Kidney epithelial cell (primary cell): ENCODE results near the gene SHQ1. TPM values are rescaled to one million over a fixed set of nuclear protein-coding genes. Genes with fewer than 3 reads are reported as not detected.
"Not testable (repeated sequence)": the region's sequence is repeated elsewhere in the genome, so short reads cannot be mapped to it uniquely, and the experiment has no call there.

Experiments
- DNase-seq: peaks from one replicate; pipeline ENCODE4 v3.0.0-alpha.2; 2010; ENCODE audit warnings: low read depth
- H3K27me3 ChIP-seq: 2 replicates; pipeline ENCODE4 v1.6.0; 2011; ENCODE audit warnings: low read length; ENCODE audit not compliant: control insufficient read depth, insufficient read depth
- H3K36me3 ChIP-seq: 2 replicates; pipeline ENCODE4 v1.5.1; 2011; ENCODE audit warnings: low read length; ENCODE audit not compliant: control insufficient read depth, insufficient read depth
- H3K4me3 ChIP-seq: 2 replicates; pipeline ENCODE4 v1.5.1; 2011; ENCODE audit warnings: low read depth, mild to moderate bottlenecking, control low read depth, low read length
- total RNA-seq: library from RNA; depleted of rRNA; stranded (reverse); fragments of >200 nt; gene quantifications from 2 replicates; pipeline ENCODE4 v1.2.3, GENCODE V29; 2015
- TF ChIP-seq, protein P1 (sequence below): IDR thresholded peaks from 2 replicates; pipeline ENCODE4 v1.5.1; 2011; ENCODE audit warnings: mild to moderate bottlenecking, moderate library complexity, low read length, control low read depth, inconsistent platforms; ENCODE audit not compliant: insufficient read depth, poor library complexity, severe bottlenecking

The SHQ1 gene
- total RNA-seq, 1 donor from 2014 or later, result 18.6 TPM

DNA sequence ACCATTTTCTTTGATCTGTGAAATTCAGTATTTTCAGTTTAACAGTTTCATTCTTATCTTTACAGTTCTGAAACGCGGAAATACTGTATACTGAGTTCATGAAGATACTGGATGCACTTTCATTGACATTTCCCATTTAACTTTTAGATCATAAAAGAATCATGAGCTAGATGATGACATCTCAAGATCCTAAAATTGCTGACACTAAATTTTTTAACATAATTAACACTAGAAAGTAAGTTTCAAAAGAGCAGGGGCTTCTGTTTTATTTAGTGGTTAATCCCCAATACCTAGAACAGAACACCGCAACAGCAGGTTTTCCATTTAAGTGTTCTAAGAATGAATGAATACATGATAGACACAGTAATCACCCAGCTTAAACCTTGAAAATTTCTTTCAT is 54.2 kb downstream of the SHQ1 start:
- no peak for DNase-seq
- TF ChIP-seq, protein P1, sequence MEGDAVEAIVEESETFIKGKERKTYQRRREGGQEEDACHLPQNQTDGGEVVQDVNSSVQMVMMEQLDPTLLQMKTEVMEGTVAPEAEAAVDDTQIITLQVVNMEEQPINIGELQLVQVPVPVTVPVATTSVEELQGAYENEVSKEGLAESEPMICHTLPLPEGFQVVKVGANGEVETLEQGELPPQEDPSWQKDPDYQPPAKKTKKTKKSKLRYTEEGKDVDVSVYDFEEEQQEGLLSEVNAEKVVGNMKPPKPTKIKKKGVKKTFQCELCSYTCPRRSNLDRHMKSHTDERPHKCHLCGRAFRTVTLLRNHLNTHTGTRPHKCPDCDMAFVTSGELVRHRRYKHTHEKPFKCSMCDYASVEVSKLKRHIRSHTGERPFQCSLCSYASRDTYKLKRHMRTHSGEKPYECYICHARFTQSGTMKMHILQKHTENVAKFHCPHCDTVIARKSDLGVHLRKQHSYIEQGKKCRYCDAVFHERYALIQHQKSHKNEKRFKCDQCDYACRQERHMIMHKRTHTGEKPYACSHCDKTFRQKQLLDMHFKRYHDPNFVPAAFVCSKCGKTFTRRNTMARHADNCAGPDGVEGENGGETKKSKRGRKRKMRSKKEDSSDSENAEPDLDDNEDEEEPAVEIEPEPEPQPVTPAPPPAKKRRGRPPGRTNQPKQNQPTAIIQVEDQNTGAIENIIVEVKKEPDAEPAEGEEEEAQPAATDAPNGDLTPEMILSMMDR, result no peak
- Histone ChIP-seq H3K36me3 (no peaks in the 10 kb centered on the region), H3K4me3 (no peak overlapping the region), H3K27me3 (no peaks in the 10 kb centered on the region)

DNA sequence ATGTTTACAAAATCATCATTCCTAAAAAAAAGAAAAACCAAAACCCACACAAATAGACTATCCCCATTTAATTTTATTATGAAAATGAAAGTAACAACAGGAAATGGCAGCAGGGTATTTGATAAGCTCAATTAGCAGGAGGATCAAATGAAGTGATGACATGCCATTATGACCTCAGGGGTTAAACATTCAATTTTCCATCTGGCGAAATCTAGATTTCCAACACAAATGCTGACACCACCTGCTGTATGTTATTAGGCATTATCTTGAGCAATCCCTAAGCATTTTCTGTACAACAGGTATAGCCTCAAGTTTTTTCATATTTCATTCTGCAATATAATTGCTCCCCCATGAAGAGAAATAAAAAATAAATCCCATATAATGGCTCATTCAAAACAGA is 57.1 kb downstream of the SHQ1 start:
- TF ChIP-seq, protein P1, result no peak
- no peaks in the 10 kb centered on the region for H3K27me3 ChIP-seq
- no peak for DNase-seq
- no peak overlapping the region for H3K4me3 ChIP-seq
- H3K36me3 ChIP-seq, result no peaks in the 10 kb centered on the region

DNA sequence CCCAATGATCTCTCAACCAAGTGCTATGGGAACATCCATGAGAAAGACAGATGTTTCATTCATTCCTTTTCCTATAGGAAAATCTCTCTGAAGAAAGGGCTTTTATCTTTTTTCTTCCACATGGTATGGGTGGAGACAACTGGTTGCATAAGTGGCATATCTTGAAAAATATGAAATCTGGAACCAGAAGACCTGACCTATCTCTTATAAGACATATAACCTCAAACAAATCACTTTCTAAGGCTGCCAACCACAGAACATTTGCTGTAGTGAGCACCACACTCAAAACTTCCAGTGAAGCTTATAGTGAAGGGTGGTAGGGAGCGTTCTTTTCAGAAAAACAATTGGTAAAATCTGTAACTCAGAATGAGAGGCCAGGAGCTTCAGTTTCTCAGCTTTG is 58.5 kb downstream of the SHQ1 start:
- DNase-seq, result no peak
- H3K4me3 ChIP-seq, result no peak overlapping the region
- TF ChIP-seq, protein P1, result no peak
- no peaks in the 10 kb centered on the region for H3K27me3 ChIP-seq
- H3K36me3 ChIP-seq, result no peaks in the 10 kb centered on the region

DNA sequence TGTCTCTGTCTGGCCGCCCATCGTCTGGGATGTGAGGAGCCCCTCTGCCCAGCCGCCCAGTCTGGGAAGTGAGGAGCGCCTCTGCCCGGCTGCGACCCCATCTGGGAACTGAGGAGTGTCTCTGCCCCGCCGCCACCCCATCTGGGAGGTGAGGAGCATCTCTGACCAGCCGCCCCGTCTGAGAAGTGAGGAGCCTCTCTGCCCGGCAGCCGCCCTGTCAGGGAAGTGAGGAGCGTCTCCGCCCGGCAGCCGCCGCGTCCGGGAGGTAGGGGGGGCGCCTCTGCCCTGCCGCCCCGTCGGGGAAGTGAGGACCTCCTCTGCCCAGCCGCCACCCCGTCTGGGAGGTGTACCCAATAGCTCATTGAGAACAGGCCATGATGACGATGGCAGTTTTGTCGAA is 60.0 kb downstream of the SHQ1 start:
- H3K36me3 ChIP-seq, H3K27me3 ChIP-seq, H3K4me3 ChIP-seq, DNase-seq: not testable (repeated sequence)

DNA sequence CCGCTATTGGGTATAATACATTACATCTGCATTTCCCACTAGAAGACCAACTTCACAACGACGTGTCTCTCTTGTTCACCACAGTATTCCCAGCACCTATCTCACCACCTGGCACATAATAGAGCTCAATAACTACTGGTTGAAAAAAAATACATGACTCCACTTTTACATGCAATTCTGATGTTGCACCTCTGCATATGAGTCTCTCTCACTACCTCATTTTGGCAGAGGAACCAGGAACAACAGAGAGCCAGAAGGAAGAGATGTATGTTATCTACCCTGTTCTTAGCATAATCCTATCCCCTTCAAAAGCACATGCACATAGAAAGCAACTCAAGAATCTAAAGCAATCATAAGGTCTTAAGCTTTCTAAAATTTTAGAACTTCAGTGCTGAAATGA is 61.6 kb downstream of the SHQ1 start:
- no peaks in the 10 kb centered on the region for H3K27me3 ChIP-seq
- TF ChIP-seq, protein P1, result no peak
- no peak for DNase-seq
- H3K4me3 ChIP-seq, result no peak overlapping the region
- no peaks in the 10 kb centered on the region for H3K36me3 ChIP-seq

DNA sequence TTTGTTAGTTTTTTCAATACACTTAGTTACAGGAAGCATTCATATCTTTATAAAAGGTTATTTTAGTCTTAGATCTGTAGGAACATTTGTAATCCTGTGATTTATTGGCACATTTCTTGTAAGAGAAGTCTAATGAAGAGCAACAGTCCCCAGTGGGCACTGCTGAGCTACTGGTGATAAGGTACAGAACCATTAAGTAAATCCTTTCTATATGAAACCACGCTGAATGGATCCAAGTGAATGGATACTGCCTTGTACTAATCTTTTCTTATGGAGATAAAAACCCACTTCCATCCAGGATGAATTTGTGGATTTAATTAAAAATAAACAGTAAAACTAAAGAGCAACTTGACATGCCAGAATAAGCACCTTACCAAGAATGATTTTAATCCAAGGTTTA is 64.0 kb downstream of the SHQ1 start:
- no peak overlapping the region for H3K4me3 ChIP-seq
- H3K27me3 ChIP-seq, result no peaks in the 10 kb centered on the region
- no peak for DNase-seq
- no peaks in the 10 kb centered on the region for H3K36me3 ChIP-seq
- TF ChIP-seq, protein P1, result no peak
